SK-N-SH treated with all-trans-retinoic acid at 6 μM for 48 hours (cell line): Measurements from ENCODE around the gene RREB1.

Experiments
- ATAC-seq: fragments of 200-7000 bp; cut with Tn5 transposase; 3 replicates; pipeline ENCODE4 v1.9.1; 2020; ENCODE audit warnings: mild to moderate bottlenecking, moderate library complexity
- BACH2 ChIP-seq: fragments of 250-450 bp; sonication (Bioruptor Pico); IDR thresholded peaks from 2 replicates; pipeline ENCODE4 v1.9.0; 2021; ENCODE audit warnings: mild to moderate bottlenecking, borderline replicate concordance
- CSDC2 ChIP-seq: fragments of 250-450 bp; sonication (Bioruptor Pico); IDR thresholded peaks from 2 replicates; pipeline ENCODE4 v1.5.0; 2020; ENCODE audit warnings: mild to moderate bottlenecking, moderate library complexity
- ESRRG ChIP-seq: fragments of 250-450 bp; sonication (Bioruptor Pico); IDR thresholded peaks from 2 replicates; pipeline ENCODE4 v1.6.1; 2021; ENCODE audit warnings: mild to moderate bottlenecking
- GLIS3 ChIP-seq: fragments of 250-450 bp; sonication (Bioruptor Pico); IDR thresholded peaks from 2 replicates; pipeline ENCODE4 v1.5.0; 2020; ENCODE audit warnings: mild to moderate bottlenecking, moderate library complexity
- ISL1 ChIP-seq: fragments of 250-450 bp; sonication (Bioruptor Pico); IDR thresholded peaks from 2 replicates; pipeline ENCODE4 v2.1.2; 2022; ENCODE audit warnings: mild to moderate bottlenecking, moderate library complexity
- OSR1 ChIP-seq: fragments of 250-450 bp; sonication (Bioruptor Pico); IDR thresholded peaks from 2 replicates; pipeline ENCODE4 v1.8.0; 2022; ENCODE audit warnings: moderate library complexity, mild to moderate bottlenecking, inconsistent platforms
- POU6F1 ChIP-seq: fragments of 250-450 bp; sonication (Bioruptor Pico); IDR thresholded peaks from 2 replicates; pipeline ENCODE4 v1.8.0; 2021; ENCODE audit warnings: low read depth, mild to moderate bottlenecking, moderate library complexity, borderline replicate concordance
- PPARA ChIP-seq: fragments of 250-450 bp; sonication (Bioruptor Pico); IDR thresholded peaks from 2 replicates; pipeline ENCODE4 v1.5.0; 2020; ENCODE audit warnings: mild to moderate bottlenecking, borderline replicate concordance
- RARB ChIP-seq: fragments of 250-450 bp; sonication (Bioruptor Pico); IDR thresholded peaks from 2 replicates; pipeline ENCODE4 v1.8.0; 2021; ENCODE audit warnings: mild to moderate bottlenecking, moderate library complexity
- SNAI2 ChIP-seq: fragments of 250-450 bp; sonication (Bioruptor Pico); IDR thresholded peaks from 2 replicates; pipeline ENCODE4 v1.5.0; 2020; ENCODE audit warnings: mild to moderate bottlenecking, moderate library complexity
- TCF4 ChIP-seq: fragments of 250-450 bp; sonication (Bioruptor Pico); IDR thresholded peaks from 2 replicates; pipeline ENCODE4 v1.8.0; 2021; ENCODE audit warnings: mild to moderate bottlenecking, moderate library complexity, borderline replicate concordance
- TOX ChIP-seq: fragments of 250-450 bp; sonication (Bioruptor Pico); IDR thresholded peaks from 2 replicates; pipeline ENCODE4 v1.8.0; 2021; ENCODE audit warnings: mild to moderate bottlenecking, moderate library complexity, borderline replicate concordance
- ZC3H10 ChIP-seq: fragments of 250-450 bp; sonication (Bioruptor Pico); IDR thresholded peaks from 2 replicates; pipeline ENCODE4 v1.5.1; 2021; ENCODE audit warnings: mild to moderate bottlenecking, moderate library complexity
- ZFP3 ChIP-seq: fragments of 250-450 bp; sonication (Bioruptor Pico); IDR thresholded peaks from 2 replicates; pipeline ENCODE4 v1.5.0; 2020; ENCODE audit warnings: mild to moderate bottlenecking, moderate library complexity
- ZFP30 ChIP-seq: fragments of 450-650 bp; formaldehyde crosslinking; IDR thresholded peaks from 2 replicates; pipeline ENCODE4 v1.5.0; 2022; ENCODE audit warnings: mild to moderate bottlenecking, moderate library complexity
- ZNF70 ChIP-seq: fragments of 450-650 bp; formaldehyde crosslinking; IDR thresholded peaks from 2 replicates; pipeline ENCODE4 v1.5.0; 2020; ENCODE audit warnings: mild to moderate bottlenecking, moderate library complexity
- ZNF8 ChIP-seq: fragments of 450-650 bp; formaldehyde crosslinking; IDR thresholded peaks from 2 replicates; pipeline ENCODE4 v1.5.0; 2020; ENCODE audit warnings: mild to moderate bottlenecking, moderate library complexity
- TF ChIP-seq, protein P1 (sequence below): fragments of 250-450 bp; sonication (Bioruptor Pico); IDR thresholded peaks from 2 replicates; pipeline ENCODE4 v1.8.0; 2020; ENCODE audit warnings: mild to moderate bottlenecking, moderate library complexity, borderline replicate concordance
- TF ChIP-seq, protein P2 (sequence below): fragments of 250-450 bp; sonication (Bioruptor Pico); IDR thresholded peaks from 2 replicates; pipeline ENCODE4 v1.5.1; 2020; ENCODE audit warnings: low read depth, mild to moderate bottlenecking, moderate library complexity
- TF ChIP-seq, protein P3 (sequence below): fragments of 250-450 bp; sonication (Bioruptor Pico); IDR thresholded peaks from 2 replicates; pipeline ENCODE4 v1.5.1; 2021; ENCODE audit warnings: mild to moderate bottlenecking, moderate library complexity
- TF ChIP-seq, protein P4 (sequence below): fragments of 250-450 bp; sonication (Bioruptor Pico); IDR thresholded peaks from 2 replicates; pipeline ENCODE4 v1.5.0; 2020; ENCODE audit warnings: mild to moderate bottlenecking, moderate library complexity

Gene RREB1

DNA sequence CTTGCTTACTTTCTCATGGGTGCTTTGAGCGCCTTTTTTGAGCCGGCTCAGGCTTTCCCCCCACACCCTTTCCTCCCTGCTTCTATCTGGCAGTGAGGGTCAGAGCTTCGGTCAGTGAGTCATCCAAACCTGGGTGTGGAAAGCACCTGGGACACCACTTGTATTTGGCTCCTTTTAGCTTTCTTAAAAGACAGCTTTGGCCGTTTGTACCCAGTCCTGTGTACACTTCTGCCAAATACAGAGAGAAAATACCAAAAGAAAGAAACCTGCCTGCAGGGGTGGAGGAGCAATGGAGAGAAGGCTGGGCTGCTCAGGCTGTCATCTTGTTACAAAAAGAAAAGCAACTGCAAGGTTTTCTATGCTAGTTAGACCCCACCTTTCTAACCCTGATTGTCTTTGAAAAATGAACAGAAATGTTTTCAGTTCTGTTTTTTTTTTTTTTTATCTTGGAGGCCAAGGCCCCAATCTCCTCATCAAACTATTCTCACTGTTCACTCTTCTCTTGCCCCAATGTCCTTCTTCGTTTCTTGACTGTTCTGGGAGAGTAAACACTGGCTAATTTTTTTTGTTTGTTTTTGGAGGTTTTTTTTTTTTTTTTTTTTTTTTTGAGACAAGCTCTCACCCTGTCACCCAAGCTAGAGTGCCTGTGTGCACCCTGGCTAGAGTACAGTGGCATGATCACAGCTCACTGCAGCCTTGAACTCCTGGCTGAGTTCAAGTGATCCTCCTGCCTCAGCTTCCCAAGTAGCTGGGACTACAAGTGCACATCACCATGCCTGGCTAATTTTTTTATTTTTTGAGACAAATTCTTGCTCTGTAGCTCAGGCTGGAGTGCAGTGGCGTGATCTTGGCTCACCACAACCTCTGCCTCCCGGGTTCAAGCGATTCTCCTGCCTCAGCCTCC lies 128.8 kb downstream of the RREB1 start:
- TF ChIP-seq ZC3H10 (no peak), TOX (no peak), ISL1 (CRISPR knock-in tag) (no peak), TCF4 (no peak), PPARA (CRISPR knock-in tag) (no peak), OSR1 (CRISPR knock-in tag) (no peak), ZNF8 (CRISPR knock-in tag) (no peak), SNAI2 (CRISPR knock-in tag) (no peak), ESRRG (no peak), ZFP3 (CRISPR knock-in tag) (no peak), BACH2 (CRISPR knock-in tag) (no peak), ZFP30 (CRISPR knock-in tag) (no peak)
- TF ChIP-seq, protein P1, sequence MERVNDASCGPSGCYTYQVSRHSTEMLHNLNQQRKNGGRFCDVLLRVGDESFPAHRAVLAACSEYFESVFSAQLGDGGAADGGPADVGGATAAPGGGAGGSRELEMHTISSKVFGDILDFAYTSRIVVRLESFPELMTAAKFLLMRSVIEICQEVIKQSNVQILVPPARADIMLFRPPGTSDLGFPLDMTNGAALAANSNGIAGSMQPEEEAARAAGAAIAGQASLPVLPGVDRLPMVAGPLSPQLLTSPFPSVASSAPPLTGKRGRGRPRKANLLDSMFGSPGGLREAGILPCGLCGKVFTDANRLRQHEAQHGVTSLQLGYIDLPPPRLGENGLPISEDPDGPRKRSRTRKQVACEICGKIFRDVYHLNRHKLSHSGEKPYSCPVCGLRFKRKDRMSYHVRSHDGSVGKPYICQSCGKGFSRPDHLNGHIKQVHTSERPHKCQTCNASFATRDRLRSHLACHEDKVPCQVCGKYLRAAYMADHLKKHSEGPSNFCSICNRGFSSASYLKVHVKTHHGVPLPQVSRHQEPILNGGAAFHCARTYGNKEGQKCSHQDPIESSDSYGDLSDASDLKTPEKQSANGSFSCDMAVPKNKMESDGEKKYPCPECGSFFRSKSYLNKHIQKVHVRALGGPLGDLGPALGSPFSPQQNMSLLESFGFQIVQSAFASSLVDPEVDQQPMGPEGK = no peak
- TF ChIP-seq, protein P2, sequence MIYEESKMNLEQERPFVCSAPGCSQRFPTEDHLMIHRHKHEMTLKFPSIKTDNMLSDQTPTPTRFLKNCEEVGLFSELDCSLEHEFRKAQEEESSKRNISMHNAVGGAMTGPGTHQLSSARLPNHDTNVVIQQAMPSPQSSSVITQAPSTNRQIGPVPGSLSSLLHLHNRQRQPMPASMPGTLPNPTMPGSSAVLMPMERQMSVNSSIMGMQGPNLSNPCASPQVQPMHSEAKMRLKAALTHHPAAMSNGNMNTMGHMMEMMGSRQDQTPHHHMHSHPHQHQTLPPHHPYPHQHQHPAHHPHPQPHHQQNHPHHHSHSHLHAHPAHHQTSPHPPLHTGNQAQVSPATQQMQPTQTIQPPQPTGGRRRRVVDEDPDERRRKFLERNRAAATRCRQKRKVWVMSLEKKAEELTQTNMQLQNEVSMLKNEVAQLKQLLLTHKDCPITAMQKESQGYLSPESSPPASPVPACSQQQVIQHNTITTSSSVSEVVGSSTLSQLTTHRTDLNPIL (CRISPR knock-in tag) = no peak
- TF ChIP-seq, protein P3, sequence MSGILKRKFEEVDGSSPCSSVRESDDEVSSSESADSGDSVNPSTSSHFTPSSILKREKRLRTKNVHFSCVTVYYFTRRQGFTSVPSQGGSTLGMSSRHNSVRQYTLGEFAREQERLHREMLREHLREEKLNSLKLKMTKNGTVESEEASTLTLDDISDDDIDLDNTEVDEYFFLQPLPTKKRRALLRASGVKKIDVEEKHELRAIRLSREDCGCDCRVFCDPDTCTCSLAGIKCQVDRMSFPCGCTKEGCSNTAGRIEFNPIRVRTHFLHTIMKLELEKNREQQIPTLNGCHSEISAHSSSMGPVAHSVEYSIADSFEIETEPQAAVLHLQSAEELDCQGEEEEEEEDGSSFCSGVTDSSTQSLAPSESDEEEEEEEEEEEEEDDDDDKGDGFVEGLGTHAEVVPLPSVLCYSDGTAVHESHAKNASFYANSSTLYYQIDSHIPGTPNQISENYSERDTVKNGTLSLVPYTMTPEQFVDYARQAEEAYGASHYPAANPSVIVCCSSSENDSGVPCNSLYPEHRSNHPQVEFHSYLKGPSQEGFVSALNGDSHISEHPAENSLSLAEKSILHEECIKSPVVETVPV (CRISPR knock-in tag) = no peak
- TF ChIP-seq, protein P4, sequence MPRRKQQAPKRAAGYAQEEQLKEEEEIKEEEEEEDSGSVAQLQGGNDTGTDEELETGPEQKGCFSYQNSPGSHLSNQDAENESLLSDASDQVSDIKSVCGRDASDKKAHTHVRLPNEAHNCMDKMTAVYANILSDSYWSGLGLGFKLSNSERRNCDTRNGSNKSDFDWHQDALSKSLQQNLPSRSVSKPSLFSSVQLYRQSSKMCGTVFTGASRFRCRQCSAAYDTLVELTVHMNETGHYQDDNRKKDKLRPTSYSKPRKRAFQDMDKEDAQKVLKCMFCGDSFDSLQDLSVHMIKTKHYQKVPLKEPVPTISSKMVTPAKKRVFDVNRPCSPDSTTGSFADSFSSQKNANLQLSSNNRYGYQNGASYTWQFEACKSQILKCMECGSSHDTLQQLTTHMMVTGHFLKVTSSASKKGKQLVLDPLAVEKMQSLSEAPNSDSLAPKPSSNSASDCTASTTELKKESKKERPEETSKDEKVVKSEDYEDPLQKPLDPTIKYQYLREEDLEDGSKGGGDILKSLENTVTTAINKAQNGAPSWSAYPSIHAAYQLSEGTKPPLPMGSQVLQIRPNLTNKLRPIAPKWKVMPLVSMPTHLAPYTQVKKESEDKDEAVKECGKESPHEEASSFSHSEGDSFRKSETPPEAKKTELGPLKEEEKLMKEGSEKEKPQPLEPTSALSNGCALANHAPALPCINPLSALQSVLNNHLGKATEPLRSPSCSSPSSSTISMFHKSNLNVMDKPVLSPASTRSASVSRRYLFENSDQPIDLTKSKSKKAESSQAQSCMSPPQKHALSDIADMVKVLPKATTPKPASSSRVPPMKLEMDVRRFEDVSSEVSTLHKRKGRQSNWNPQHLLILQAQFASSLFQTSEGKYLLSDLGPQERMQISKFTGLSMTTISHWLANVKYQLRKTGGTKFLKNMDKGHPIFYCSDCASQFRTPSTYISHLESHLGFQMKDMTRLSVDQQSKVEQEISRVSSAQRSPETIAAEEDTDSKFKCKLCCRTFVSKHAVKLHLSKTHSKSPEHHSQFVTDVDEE = no peak
- no peak for ATAC-seq

DNA sequence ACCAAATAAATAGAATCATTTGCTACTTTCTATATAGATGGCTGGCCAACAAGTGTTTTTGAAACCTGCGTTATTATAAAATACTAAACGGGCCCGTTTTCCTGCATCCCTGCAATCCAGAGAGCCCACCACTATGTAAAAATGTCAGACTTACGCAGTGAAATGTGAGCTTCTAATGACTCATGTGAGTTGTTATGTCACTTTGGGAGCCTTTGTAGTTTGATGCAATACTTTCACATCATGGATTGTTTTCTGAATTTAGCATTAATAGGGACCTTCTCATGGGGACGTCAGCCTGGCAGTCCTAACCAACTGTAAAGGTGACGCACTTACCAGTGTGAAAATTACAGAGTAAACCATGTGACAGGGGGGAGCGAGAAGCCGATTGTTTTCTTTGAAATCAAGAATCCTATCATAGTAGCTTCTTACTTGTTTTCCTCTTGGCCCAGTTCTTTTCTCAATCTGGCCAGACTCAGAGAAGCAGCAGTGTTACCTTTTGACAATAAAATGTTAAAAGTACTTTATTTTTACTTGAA lies 130.0 kb downstream of the RREB1 start:
- TF ChIP-seq ZFP3 (CRISPR knock-in tag) = no peak
- TF ChIP-seq OSR1 (CRISPR knock-in tag) = no peak
- TF ChIP-seq POU6F1 = no peak
- TF ChIP-seq BACH2 (CRISPR knock-in tag) = no peak
- no peak for TF ChIP-seq CSDC2 (CRISPR knock-in tag)
- no peak for TF ChIP-seq ZFP30 (CRISPR knock-in tag)
- TF ChIP-seq, protein P3 (CRISPR knock-in tag) = no peak
- TF ChIP-seq RARB (CRISPR knock-in tag) = no peak
- TF ChIP-seq TCF4 = no peak
- no peak for TF ChIP-seq GLIS3 (CRISPR knock-in tag)
- TF ChIP-seq TOX = no peak
- TF ChIP-seq ZNF70 = no peak
- TF ChIP-seq ISL1 (CRISPR knock-in tag) = no peak
- TF ChIP-seq ZNF8 (CRISPR knock-in tag) = no peak
- no peak for TF ChIP-seq ZC3H10
- TF ChIP-seq, protein P1 = no peak
- no peak for TF ChIP-seq PPARA (CRISPR knock-in tag)
- no peak for TF ChIP-seq SNAI2 (CRISPR knock-in tag)
- TF ChIP-seq, protein P2 (CRISPR knock-in tag) = no peak
- ATAC-seq = no peak
